Measurements from ENCODE around the gene CD300H. TPM values are rescaled to one million over a fixed set of nuclear protein-coding genes. Genes with fewer than 3 reads are reported as not detected.
"Not testable (repeated sequence)": the region's sequence is repeated elsewhere in the genome, so short reads cannot be mapped to it uniquely, and the experiment has no call there.

The CD300H gene
- total RNA-seq, 1 donor from 2014 or later = not detected

DNA sequence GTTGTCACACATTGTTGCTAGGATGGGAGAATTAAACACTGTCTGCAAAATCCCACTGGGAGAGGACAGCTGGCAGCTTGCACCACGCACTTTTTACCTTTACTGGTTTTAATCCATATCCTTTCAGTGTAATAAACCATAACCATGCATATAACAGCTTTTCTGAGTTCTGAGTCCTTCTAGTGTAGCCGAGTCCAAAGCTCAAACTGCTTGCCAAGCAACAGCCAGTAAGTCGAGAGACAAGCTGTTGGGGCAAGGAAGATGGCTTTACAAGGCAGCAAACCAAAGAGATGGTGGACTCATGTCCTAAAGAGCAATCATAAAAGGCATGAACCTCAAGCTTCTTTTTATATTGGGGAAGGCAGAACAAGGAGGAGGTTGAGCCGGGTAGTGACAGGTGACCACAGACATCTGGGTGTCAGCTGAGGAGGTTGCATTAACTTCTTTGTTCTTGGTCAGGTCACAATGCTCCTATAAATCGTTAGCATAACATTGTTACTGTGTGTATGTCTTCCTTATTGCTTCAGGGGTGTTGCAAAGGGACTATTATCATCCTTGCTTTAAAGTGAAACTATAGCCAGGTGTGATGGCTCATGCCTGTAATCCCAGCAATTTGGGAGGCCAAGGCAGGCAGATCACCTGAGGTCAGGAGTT is 7.3 kb upstream of the CD300H start:
- no peak overlapping the region for H3K27ac Mint-ChIP-seq
- H3K4me1 Mint-ChIP-seq (ENCODE audit: low read depth) = peaks cover 1% of the 10 kb centered on the region
- H3K9me3 Mint-ChIP-seq = no peaks in the 10 kb centered on the region
- peaks cover 8% of the 10 kb centered on the region for H3K27me3 Mint-ChIP-seq (ENCODE audit: insufficient read depth)
- no peak overlapping the region for H3K4me3 Mint-ChIP-seq
- intact Hi-C loops (cut with micrococcal nuclease) = no loop called here
- H3K36me3 Mint-ChIP-seq (ENCODE audit: low read depth) = no peaks in the 10 kb centered on the region
- DNase-seq (ENCODE audit: low spot score) = no peak

DNA sequence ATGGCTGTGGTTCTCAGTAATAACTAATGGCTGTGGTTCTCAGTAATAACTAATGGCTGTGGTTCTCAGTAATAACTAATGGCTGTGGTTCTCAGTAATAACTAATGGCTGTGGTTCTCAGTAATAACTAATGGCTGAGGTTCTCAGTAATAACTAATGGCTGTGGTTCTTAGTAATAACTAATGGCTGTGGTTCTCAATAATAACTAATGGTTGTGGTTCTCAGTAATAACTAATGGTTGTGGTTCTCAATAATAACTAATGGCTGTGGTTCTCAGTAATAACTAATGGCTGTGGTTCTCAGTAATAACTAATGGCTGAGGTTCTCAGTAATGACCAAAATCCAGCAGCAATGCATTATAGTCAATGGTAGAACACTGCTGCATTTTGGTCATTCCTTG is 6.3 kb upstream of the CD300H start:
- Mint-ChIP-seq H3K4me1 (ENCODE audit: low read depth) (peaks cover 11% of the 10 kb centered on the region), H3K27me3 (ENCODE audit: insufficient read depth) (peaks cover 10% of the 10 kb centered on the region)
- H3K36me3 Mint-ChIP-seq (ENCODE audit: low read depth); H3K9me3 Mint-ChIP-seq; H3K4me3 Mint-ChIP-seq; DNase-seq (ENCODE audit: low spot score); H3K27ac Mint-ChIP-seq; intact Hi-C loops (cut with micrococcal nuclease): not testable (repeated sequence)

DNA sequence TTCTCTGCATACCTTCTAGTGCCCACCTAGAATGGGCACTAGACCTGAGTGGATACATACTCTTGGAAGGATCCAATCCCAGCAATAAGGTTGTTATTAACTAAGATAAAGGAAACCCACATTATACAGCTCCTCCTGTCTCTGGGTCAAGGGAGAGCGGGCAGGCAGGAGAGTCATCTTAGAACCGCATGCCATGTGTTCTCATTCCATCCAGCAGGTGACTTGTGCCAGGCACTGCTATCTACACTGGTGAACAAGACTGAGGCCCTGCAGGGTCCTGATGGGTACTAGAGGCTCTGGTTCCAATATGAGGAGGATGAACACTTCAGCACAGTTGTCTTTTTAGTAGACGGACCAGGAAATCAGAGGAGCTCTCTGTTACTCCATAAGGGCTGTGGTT is 5.9 kb upstream of the CD300H start:
- Mint-ChIP-seq H3K27me3 (ENCODE audit: insufficient read depth) (peaks cover 10% of the 10 kb centered on the region), H3K27ac (no peak overlapping the region), H3K4me3 (no peak overlapping the region), H3K36me3 (ENCODE audit: low read depth) (no peaks in the 10 kb centered on the region), H3K9me3 (no peaks in the 10 kb centered on the region), H3K4me1 (ENCODE audit: low read depth) (peaks cover 13% of the 10 kb centered on the region)
- no peak for DNase-seq (ENCODE audit: low spot score)
- intact Hi-C loops (cut with micrococcal nuclease) = no loop called here

DNA sequence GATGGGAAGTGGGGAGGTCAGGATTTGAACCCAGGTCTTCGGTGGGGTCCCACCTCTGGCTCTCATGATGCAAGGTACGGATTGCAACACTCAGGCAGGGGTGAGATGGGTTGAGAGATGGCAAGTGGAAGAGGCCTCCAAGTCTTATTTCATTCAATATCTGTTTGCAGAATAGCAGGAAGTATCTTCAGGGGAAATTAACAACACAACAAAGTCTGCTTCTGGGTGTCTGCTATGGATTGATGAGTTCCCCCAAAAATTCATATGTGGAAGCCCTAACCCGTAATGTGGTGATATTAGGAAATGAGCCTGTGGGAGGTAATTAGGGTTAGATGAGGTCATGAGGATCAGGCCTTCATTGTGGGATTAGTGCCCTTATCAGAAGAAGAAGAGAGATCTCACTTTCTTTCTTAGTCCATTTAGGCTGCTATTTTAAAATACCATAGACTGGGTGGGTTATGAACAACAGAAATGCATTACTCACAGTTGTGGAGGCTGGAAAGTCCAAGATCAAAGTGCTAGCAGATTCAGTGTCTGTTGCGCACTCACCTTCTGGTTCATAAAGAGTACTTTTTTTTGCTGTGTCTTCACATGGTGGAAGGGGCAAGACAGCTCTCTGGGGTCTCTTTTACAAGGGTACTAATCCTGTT is 4.4 kb upstream of the CD300H start:
- Mint-ChIP-seq H3K27me3 (ENCODE audit: insufficient read depth) (peaks cover 12% of the 10 kb centered on the region), H3K4me1 (ENCODE audit: low read depth) (peaks cover 13% of the 10 kb centered on the region), H3K4me3 (no peak overlapping the region), H3K27ac (no peak overlapping the region), H3K9me3 (no peaks in the 10 kb centered on the region), H3K36me3 (ENCODE audit: low read depth) (no peaks in the 10 kb centered on the region)
- DNase-seq (ENCODE audit: low spot score) = no peak
- intact Hi-C loops (cut with micrococcal nuclease) = no loop called here

- DNase-seq (ENCODE audit: low spot score) = no peak
- H3K36me3 Mint-ChIP-seq (ENCODE audit: low read depth) = no peaks in the 10 kb centered on the region
- peaks cover 13% of the 10 kb centered on the region for H3K4me1 Mint-ChIP-seq (ENCODE audit: low read depth)
- H3K27ac Mint-ChIP-seq = no peak overlapping the region
- no peaks in the 10 kb centered on the region for H3K9me3 Mint-ChIP-seq
- intact Hi-C loops (cut with micrococcal nuclease) = no loop called here
- H3K27me3 Mint-ChIP-seq (ENCODE audit: insufficient read depth) = peaks cover 18% of the 10 kb centered on the region
- no peak overlapping the region for H3K4me3 Mint-ChIP-seq
Observed at GRCh38 chr17:74569020-74570003, 2.0 kb upstream of the CD300H start.

GRCh38 chr17:74568106-74568873 is 981 bp upstream of the CD300H start:
- Mint-ChIP-seq H3K4me3 (no peak overlapping the region), H3K9me3 (no peaks in the 10 kb centered on the region), H3K36me3 (ENCODE audit: low read depth) (no peaks in the 10 kb centered on the region), H3K27me3 (ENCODE audit: insufficient read depth) (peaks cover 18% of the 10 kb centered on the region), H3K27ac (no peak overlapping the region), H3K4me1 (ENCODE audit: low read depth) (peaks cover 13% of the 10 kb centered on the region)
- intact Hi-C loops (cut with micrococcal nuclease) = no loop called here
- no peak for DNase-seq (ENCODE audit: low spot score)

- Mint-ChIP-seq H3K27me3 (ENCODE audit: insufficient read depth) (peaks cover 20% of the 10 kb centered on the region), H3K4me3 (no peak overlapping the region), H3K36me3 (ENCODE audit: low read depth) (no peaks in the 10 kb centered on the region), H3K27ac (no peak overlapping the region), H3K4me1 (ENCODE audit: low read depth) (peaks cover 13% of the 10 kb centered on the region), H3K9me3 (no peaks in the 10 kb centered on the region)
- no peak for DNase-seq (ENCODE audit: low spot score)
- intact Hi-C loops (cut with micrococcal nuclease) = no loop called here
Observed at GRCh38 chr17:74566132-74566753, 1.1 kb downstream of the CD300H start.

- Mint-ChIP-seq H3K9me3 (no peaks in the 10 kb centered on the region), H3K27me3 (ENCODE audit: insufficient read depth) (peaks cover 25% of the 10 kb centered on the region), H3K27ac (no peak overlapping the region), H3K4me1 (ENCODE audit: low read depth) (peaks cover 13% of the 10 kb centered on the region), H3K36me3 (ENCODE audit: low read depth) (no peaks in the 10 kb centered on the region), H3K4me3 (no peak overlapping the region)
- no peak for DNase-seq (ENCODE audit: low spot score)
- intact Hi-C loops (cut with micrococcal nuclease) = no loop called here
Observed at GRCh38 chr17:74565126-74565525, 2.2 kb downstream of the CD300H start.

- no peak overlapping the region for H3K4me3 Mint-ChIP-seq
- no peak overlapping the region for H3K27ac Mint-ChIP-seq
- no peak for DNase-seq (ENCODE audit: low spot score)
- no peaks in the 10 kb centered on the region for H3K9me3 Mint-ChIP-seq
- intact Hi-C loops (cut with micrococcal nuclease) = no loop called here
- peaks cover 7% of the 10 kb centered on the region for H3K4me1 Mint-ChIP-seq (ENCODE audit: low read depth)
- no peaks in the 10 kb centered on the region for H3K36me3 Mint-ChIP-seq (ENCODE audit: low read depth)
- H3K27me3 Mint-ChIP-seq (ENCODE audit: insufficient read depth) = peaks cover 23% of the 10 kb centered on the region
Observed at GRCh38 chr17:74563358-74563757, 4.0 kb downstream of the CD300H start.

GRCh38 chr17:74561586-74561985 is 5.7 kb downstream of the CD300H start:
- no peak for DNase-seq (ENCODE audit: low spot score)
- Mint-ChIP-seq H3K9me3 (no peaks in the 10 kb centered on the region), H3K27ac (no peak overlapping the region), H3K27me3 (ENCODE audit: insufficient read depth) (peaks cover 16% of the 10 kb centered on the region), H3K36me3 (ENCODE audit: low read depth) (no peaks in the 10 kb centered on the region), H3K4me3 (no peak overlapping the region), H3K4me1 (ENCODE audit: low read depth) (peaks cover 7% of the 10 kb centered on the region)
- intact Hi-C loops (cut with micrococcal nuclease) = no loop called here

DNA sequence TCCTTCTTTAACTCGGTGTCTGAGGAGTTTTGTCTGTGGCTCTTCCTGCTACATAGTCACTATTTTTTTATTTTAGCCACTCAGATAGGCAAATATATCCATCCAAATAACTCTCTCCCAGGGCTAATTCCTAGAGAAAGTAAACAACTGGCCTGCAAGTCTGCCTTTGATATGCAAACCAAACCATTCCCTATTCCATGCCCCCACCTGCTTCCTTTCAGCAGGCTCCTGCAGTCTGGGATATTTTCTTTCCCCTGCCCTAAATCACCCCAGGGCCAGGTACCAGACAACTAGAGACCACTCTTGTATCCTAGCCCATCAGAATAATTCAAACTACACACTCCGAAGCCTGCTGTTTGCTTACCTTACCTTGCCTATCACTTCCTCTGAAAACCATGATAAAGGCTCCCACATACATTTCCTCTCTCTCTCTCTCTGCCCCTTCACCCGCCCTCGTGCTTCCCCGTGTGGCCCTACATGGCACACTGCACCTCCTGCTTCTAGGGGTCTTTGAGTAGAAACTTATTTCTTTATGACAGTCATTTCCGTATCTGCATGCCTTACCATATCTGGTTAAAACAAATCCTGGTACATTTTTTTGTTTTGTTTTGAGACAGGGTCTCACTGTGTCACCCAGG is 8.3 kb downstream of the CD300H start:
- H3K9me3 Mint-ChIP-seq = no peaks in the 10 kb centered on the region
- H3K4me3 Mint-ChIP-seq = no peak overlapping the region
- no peak for DNase-seq (ENCODE audit: low spot score)
- H3K36me3 Mint-ChIP-seq (ENCODE audit: low read depth) = no peaks in the 10 kb centered on the region
- H3K4me1 Mint-ChIP-seq (ENCODE audit: low read depth) = peaks cover 7% of the 10 kb centered on the region
- H3K27ac Mint-ChIP-seq = no peak overlapping the region
- intact Hi-C loops (cut with micrococcal nuclease) = no loop called here
- H3K27me3 Mint-ChIP-seq (ENCODE audit: insufficient read depth) = peaks cover 8% of the 10 kb centered on the region

DNA sequence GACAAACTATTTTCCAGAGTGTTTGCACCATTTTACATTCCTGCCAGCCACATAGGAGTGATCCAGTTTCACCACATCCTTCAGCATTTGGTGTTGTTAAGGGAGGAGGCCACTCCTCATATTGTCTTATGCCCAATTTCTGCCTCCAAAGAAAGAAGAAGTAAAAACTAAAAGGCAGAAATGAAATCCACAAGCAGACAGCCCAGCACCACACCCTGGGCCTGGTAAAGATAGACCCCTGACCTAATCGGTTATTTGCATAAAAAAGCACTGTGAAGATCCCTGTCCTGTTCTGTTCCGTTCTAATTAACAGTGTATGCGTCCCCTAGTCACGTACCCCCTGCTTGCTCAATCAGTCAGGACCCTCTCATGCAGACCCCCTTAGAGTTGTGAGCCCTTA is 8.9 kb downstream of the CD300H start:
- DNase-seq (ENCODE audit: low spot score); H3K27me3 Mint-ChIP-seq (ENCODE audit: insufficient read depth); intact Hi-C loops (cut with micrococcal nuclease); H3K4me3 Mint-ChIP-seq; H3K9me3 Mint-ChIP-seq; H3K4me1 Mint-ChIP-seq (ENCODE audit: low read depth); H3K27ac Mint-ChIP-seq; H3K36me3 Mint-ChIP-seq (ENCODE audit: low read depth): not testable (repeated sequence)
